Measurements from ENCODE around the gene DGKI.

Gene DGKI

DNA sequence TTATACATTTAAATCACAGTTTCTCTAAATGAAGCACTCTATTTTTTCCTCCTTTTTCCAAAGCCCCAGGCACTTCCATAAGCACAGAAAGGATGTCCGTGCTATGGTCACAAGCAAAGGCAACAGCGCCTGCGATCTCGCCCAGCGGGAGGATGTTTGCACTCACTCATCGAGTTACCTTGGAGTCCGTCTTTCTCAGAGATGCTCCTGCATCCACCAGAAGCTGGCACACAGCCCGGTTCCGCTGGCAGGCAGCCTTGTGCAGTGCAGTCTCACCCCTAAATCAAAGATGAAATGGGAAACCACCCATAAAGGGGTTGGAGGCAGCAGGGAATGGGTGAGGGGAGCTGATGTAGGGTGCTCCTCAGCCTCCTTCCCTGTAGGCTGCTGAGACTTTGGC, 451.4 kb downstream of the DGKI start:
- in situ Hi-C loops (cut with HindIII; ENCODE audit: low sequenced_read_pairs) = no loop called here

DNA sequence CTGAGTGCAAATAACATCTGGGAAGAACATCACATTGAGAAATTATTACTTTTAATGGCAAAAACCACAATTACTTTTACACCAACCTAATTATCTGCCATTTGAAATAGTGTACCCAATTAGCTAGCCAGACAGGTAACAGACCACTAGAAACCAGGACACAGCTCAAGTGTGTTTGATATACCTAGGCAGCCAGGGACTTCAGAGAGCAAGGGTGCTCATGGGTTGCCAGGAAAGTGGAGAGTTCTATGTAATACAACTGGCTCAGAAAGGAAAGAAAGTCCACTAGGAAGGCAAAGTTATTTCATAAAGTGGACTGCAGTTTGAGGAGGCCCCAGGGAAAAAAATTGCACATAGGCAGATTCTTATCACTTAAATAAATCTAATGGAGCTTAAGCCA, 453.2 kb downstream of the DGKI start:
- in situ Hi-C loops (cut with HindIII; ENCODE audit: low sequenced_read_pairs) = no loop called here

DNA sequence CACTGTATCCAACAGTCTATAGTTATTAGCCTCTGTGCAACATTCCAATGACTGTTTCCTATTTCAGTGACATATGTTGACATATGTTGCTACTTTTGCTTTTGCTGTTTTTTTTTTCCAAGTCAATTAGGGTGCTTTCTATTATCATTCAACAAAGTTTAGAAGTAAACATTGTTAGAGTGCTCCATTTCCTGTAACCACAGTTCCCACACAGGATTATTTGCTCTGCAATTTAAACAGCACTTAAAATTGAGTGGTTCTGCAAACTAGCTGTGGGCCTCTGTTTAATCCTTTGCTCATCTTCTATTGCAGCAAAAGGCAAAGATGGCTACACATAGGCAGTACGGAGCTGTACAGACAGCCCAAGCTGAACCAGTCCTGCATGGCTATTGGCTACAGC, 456.7 kb downstream of the DGKI start:
- in situ Hi-C loops (cut with HindIII; ENCODE audit: low sequenced_read_pairs) = no loop called here

DNA sequence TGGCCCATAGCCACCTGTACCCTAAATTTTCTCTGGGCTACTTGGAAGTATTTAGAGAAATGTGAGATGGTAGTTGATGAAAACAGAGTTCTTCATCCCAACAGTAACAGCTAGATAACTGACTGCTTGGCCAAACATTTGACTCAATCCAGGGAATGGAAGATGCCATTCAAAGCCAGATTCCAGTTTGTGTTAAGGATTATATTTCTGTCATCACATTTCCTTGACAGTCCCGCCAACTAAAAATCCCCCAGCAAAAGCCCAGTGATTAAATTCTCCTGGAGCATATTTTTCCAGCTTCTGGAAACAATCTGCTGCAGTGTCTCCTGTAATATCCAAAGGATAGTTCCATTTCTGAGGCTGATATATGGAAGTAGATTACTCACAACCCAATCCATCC, 457.9 kb downstream of the DGKI start:
- in situ Hi-C loops (cut with HindIII; ENCODE audit: low sequenced_read_pairs) = no loop called here

DNA sequence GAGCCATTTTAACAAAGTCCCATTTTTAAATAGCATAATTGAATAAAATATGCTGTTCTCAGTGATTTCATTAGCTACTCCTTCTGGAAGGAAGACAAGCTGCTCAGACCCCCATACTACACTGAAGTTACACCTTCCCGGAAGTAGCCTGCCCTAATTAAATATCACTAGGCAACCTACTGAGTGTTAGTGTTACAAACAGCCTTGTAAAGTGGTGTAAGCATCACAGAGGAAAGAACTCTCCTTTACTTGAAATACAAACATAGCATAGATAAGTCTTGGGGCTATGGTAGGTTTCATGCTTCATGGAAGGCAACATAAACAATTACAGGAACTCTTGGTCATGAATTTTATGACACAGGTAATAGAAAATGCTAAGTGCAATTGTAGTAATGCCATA, 459.8 kb downstream of the DGKI start:
- in situ Hi-C loops (cut with HindIII; ENCODE audit: low sequenced_read_pairs) = no loop called here

DNA sequence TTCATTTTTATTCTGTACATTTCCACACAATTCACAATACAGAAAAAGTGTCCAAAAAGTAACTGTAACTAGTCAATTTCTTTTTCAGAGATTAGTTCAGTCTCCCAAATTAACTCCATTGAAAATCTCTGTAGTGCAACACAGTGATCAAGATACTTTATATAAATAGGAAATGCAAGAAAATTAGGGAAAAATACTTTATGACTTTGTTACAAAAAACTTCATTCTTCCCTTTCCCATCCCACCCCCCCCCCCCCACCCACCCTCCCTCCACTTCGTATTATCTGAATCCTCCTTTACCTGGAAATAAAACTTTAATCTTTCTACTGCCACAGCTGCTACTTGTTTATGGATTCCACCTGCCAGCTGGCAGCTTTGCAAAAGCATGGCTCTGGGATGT, 465.7 kb downstream of the DGKI start:
- in situ Hi-C loops (cut with HindIII; ENCODE audit: low sequenced_read_pairs) = no loop called here

DNA sequence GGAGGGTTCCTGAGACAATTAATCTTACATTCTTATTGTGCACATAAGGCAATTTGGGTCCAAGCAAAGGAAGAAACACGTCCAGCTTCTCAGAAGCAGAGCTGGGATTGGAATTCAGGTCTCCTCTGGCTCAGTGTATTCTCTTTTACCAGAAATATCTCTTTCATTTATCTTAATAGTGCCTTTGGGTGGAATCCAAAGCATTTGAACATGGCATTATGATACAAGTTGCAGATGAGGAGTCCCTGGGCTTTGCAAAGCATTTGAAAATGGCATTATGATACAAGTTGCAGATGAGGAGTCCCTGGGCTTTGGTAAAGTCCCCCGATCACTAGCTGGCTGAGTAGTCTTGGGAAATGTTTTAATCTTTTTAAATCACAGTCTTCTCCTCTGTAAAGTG, 473.3 kb downstream of the DGKI start:
- in situ Hi-C loops (cut with HindIII; ENCODE audit: low sequenced_read_pairs) = no loop called here

DNA sequence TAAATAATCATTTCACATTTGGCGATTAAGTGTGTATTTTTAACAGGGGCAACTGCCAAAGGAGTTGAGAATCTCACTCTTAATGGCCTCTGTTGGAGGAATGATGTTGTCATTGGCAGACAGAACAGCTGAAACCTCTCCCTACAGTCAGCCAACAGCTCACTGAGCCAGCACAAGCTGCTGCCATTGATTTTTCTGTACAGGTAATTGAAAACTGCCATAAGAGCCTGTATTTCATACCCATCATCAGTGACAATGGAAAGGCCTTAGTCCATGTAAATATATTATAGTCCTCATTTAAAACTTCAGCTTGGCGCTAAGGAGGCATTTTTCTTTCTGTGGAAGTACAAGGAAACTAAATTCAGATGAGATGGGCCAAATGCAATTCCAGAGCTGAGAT, 475.2 kb downstream of the DGKI start:
- in situ Hi-C loops (cut with HindIII; ENCODE audit: low sequenced_read_pairs) = no loop called here

DNA sequence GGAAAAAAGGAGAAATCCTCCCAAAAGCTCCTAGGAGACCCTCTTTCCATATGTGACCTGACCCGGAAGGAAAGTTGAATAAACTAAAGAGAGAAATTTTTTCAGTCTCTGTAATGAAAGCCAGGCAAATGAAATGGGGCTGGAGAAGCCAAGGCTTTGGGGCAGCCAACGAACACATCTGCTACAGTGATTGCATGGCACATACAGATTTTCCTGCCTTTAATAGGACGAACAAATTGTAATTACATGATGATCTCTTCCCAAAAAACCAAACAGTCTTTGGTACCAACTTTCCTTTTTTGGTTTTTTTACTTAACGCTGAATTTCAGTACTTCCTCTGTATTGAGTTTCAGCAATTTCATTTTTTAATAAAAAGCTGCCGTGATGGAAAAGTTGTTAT, 479.8 kb downstream of the DGKI start:
- in situ Hi-C loops (cut with HindIII; ENCODE audit: low sequenced_read_pairs) = no loop called here

DNA sequence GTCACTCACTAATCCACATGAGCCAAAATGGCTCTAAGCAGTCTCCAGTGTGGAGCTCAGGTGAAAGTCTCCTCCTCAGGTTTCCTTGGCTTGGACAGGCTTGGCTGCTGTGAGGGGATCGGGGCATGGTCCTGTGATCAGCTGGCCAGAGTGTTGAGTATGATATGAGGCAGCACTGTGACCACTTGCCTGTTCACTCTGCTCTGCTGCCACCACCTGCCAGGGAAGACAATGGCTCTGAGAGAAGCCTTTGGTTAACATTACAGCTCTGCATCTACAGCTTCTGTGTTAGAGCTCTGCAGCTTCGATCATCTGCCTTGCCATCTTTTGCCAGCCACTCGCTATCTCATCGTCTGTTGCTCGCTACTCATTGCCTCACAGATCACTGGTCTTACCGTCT, 483.1 kb downstream of the DGKI start:
- in situ Hi-C loops (cut with HindIII; ENCODE audit: low sequenced_read_pairs) = no loop called here

DNA sequence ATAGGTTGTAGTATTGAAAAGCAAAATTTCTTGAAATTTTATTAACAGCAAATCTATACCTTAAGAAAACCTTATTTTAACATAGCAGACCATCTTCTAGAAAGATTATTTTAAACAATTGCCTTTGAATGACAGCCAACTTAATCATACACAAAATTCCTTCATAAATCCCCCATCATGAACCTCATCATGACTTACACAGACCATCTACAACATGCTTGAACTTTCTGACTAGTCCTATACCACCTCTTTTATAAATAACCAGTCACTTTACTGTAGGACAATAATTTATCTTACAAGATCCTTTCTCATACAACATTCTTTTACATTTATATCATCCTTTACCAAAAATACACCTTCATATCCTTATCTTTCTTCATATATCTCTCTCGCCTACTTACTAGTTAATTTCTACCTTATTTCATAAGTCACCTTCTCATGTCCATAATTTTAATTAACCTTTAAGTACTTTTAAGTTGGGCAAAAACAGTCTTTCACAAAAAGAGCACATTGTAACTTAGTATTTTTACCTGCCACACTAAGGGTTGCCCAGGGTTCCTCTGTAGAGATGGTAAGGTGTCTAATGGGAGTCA, 486.6 kb downstream of the DGKI start:
- in situ Hi-C loops (cut with HindIII; ENCODE audit: low sequenced_read_pairs) = no loop called here

DNA sequence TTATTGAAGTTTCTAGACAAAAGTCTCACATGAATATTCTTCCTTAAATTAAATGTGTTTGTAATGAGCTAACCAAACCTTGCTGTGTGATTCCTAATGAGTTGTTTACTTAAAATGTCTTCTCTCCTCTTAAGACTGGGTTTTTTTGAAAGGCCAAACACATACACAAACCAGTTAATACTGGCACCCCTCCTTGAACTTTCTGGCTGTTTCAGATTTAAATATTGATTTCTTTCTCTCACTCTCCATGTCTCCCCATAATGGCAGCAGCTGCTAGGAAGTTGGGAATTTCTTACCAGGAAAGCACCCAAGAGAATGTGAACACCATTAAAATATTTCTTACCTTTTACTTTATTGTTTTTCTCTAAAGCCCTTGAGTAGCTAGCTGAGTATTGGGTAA, 491.8 kb downstream of the DGKI start:
- in situ Hi-C loops (cut with HindIII; ENCODE audit: low sequenced_read_pairs) = no loop called here

DNA sequence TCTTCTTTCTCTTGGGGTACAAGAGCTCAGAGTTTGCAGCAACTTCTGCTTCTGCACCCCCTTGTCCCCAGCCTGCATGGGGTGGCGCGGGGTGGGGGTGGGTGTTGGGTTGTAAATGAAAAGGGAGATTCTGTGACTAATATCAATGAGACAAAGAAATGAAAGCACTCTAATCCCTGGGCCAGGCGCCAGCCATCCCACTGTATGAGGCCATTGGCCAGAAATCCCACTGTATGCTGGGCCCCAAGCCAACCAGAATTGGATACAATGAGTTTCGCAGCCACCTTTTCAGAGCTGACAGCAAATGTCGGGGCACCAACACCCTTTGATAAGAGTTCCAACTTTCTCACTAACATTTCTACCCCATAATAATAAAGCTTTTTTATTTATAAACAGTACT, 492.4 kb downstream of the DGKI start:
- in situ Hi-C loops (cut with HindIII; ENCODE audit: low sequenced_read_pairs) = no loop called here

DNA sequence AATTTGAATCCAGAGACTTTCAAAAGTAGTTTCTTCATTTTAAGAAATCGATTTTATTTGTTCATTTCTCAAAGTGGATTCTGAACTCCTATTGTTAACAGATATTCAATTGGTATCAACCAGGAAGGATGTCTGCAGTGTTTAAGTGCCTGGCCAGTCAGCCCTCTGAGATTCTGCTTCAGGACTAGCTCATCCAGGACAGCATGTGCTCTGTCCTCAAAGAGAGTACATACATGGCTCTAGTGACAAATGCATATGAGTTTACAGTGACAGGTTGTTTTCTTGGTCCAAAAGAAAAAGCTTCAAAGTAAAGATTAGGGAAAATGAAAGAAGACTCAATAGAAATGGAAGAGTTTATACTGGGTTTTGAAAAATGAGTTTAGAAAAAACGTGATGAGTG, 494.8 kb downstream of the DGKI start:
- in situ Hi-C loops (cut with HindIII; ENCODE audit: low sequenced_read_pairs) = no loop called here

DNA sequence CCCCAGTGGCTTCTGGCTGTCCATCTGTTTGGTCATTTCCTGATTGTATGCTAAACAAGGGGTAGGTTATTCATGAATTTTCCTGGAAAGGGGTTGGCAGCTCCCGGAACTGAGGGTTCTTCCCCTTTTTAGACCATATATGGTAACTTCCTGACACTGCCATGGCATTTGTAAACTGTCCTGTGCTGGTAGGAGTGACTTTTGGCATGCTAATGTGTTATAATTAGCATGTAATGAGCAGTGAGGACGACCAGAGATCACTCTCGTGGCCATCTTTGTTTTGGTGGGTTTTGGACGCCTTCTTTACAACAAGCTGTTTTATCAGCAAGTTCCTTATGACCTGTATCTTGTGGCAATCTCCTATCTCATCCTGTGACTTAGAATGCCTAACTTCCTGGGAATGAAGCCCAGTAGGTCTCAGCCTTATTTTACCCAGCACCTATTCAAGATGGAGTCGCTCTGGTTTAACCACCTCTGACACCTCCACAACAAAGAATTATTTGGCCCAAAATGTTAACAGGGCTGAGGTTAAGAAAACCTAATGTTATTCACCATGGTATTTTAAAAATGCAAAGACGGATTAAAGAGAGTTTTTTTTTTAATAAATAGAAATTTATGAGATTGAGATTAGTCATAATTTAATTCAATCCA, 500.9 kb downstream of the DGKI start:
- in situ Hi-C loops (cut with HindIII; ENCODE audit: low sequenced_read_pairs) = no loop called here

DNA sequence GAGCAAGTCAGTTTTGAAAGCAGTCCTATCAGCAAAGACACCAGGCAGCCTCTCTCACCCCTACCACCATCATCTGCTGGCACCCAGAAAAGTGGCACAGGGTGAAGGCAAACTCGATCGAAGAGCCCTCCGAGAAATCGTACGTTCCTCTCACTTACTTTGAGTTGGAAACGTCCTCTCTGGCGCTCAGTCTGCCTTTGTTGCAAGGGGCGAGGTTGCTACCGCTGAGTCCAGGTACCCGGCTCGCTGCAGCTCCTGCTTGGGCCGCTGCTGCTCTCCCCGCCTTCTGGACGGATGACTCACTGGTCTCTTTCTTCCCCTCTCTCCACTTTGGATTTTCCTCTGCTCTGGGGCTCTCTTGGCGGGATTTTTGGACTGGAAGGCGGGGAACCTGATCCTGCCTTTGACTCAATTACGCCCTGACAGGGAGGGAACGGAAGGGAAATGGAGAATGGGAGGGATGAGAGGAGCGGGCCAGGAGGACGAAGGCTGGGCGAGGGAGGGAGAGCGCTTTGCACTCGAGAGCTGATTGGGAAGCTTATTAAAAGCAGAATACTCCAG, 503.4 kb downstream of the DGKI start, which contains the start of gene PTN:
TSS of gene PTN (minus strand) at position 453 of the 561 bp plus-strand sequence. CDS start 88,760 bp downstream, outside the sequence.
- in situ Hi-C loops (cut with HindIII; ENCODE audit: low sequenced_read_pairs) = no loop called here

DNA sequence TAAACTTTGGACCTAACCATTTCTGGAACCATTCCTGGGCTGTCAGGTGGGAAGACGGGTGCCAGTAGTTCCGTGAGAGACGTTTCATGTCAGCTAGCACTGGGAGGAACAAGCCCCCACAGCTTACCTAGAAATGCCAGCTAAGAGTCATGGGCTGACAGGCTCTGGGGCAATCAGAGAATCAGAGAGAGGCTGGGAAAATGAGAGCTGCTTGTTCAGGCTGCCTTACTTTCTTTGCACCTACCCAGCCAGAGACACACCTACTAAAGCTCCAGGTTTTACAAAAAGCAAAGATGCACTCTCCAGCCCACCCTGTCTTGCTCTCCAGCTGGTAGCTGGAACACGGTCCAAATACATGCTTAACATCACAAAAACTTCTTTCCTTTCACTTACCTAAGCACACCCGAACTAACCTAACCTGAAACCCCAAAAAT, 503.9 kb downstream of the DGKI start:
- in situ Hi-C loops (cut with HindIII; ENCODE audit: low sequenced_read_pairs) = no loop called here

DNA sequence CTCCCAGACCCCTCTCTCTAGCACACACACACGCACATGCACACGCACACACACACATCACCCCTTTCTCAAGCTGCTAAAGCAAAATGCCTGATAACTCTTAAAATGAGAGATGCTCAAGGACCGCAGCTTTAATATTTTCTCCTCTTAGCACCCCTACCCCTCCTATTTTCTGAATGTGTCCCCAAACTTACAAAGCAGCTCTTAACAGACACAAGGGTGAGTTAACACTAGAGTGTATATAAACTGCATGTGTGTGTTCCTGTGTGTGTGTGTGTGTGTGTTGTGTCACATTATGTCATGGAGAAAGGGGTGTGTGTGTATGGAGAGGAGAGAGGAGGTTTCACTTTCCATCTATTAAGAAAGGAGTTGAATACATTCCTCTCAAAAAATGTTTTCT, 504.5 kb downstream of the DGKI start:
- in situ Hi-C loops (cut with HindIII; ENCODE audit: low sequenced_read_pairs) = no loop called here

DNA sequence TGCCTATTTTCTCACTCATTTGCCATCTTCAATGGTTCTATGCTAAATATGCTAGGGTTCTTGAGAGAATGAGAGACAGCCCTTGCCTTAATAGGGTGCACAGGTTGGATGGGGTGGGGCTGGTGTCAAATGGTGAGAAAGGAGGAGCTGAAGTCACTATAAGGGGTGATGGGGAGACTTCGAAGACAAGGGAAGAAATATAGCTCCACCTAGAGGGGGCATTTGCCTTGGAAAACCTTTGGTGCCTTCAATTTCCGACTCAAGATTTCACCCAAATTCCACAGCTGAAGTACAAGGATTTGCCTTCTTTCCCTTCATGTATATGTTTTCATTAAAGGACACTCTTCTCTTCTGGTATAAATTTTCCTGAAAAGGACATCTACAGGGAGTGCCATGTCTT, 508.9 kb downstream of the DGKI start:
- in situ Hi-C loops (cut with HindIII; ENCODE audit: low sequenced_read_pairs) = no loop called here

DNA sequence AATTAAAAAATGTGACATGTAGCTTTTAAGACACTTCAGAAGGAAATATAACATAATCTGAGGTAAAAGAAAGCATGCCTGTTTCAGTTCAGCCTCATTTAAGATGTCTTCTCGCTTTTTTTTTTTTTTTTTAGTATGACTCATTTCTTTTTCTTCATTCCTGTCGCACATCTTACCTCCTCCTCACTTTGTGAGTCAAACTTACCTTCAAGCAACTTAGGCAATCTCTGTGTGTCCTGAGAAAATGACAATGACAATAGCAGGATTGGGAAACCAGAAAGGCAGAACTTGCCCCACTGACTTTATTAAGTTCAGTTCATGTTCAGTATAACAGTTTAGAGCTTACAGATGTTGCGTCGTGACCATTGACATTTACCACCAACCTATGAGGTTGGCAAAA, 511.0 kb downstream of the DGKI start:
- in situ Hi-C loops (cut with HindIII; ENCODE audit: low sequenced_read_pairs) = no loop called here

DNA sequence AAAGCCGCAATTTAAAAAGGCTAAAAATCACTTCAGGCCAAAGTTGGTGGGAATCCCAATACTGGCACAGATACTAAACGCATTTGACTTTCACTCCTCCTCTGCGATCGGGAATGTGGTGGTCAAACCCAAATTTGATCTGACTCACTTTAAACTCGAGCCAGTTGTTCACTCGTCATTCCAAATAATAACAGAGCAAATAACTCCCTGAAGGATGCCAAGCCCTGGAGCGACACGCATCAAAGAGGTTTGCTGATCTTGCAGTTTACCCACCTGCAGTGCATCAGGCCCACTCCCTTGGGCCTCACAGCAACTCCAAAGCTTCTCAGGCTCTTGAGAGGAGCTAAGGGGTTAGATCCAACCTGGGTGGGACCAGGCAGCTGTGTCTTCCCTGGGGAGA, 515.4 kb downstream of the DGKI start:
- in situ Hi-C loops (cut with HindIII; ENCODE audit: low sequenced_read_pairs) = no loop called here

Data from endothelial cell of hepatic sinusoid (primary cell).